GM18861 (cell line): ENCODE measurements around the gene POU2AF2.
"Not testable (repeated sequence)": the region's sequence is repeated elsewhere in the genome, so short reads cannot be mapped to it uniquely, and the experiment has no call there.

Experiments
- ATAC-seq: cut with Tn5 transposase; IDR thresholded peaks from one replicate; pipeline ENCODE4 v1.9.1; 2021; ENCODE audit not compliant: unreplicated experiment

Gene POU2AF2

GRCh38 chr11:111301842-111302118 lies 56.3 kb downstream of the POU2AF2 start:
- no peak for ATAC-seq

DNA sequence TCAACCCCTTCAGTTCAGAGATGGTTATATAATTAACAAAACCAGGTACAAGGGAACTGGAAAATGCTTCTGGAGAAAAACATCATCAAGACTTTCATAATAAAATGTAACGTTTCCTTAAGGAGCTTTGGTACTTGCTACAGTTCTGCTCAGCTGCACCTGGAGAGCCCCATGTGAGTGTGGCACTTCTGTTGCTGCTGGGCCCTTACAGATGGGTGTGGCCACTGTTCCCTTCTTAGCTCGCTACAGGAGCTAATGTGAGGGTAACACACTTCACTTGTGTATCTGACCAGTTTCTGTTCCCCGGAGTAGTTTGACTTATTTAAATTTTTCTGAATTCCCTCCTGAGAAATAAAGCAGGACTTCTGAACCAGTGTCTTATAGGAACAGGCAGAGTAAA lies 56.8 kb downstream of the POU2AF2 start:
- no peak for ATAC-seq

- ATAC-seq, result no peak
Observed at GRCh38 chr11:111303461-111303860, 57.9 kb downstream of the POU2AF2 start.

DNA sequence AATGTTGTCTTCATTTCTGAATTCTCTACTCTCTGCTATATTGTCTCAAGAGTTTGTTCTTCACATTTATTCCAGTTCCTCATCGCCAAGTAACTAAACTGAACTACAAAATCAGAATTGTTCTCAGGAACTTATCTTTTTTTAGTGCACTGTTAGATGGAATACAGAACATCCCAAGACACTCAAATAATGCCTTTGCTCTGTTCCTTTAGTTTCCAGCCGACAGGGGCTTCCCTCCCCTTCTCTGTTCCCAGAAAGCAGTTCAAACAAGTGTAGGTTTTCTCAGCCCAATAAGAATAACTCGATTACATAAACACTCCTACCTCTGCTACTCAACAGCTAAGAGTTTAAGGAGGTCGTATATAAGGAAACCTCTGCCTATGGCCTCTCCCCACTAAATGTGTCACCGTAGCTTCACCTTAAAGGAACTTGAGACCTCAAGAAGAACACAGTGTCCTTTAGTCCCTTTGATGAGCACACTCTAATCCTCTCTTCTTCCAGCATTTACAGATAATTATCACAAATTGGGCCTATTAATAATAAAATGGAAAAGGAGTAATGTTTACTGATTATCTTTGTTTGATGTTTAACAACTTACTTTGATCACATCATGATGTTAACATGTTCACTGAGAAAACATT lies 59.8 kb downstream of the POU2AF2 start:
- no peak for ATAC-seq

- ATAC-seq, result no peak
Observed at GRCh38 chr11:111305876-111306275, 60.4 kb downstream of the POU2AF2 start.

DNA sequence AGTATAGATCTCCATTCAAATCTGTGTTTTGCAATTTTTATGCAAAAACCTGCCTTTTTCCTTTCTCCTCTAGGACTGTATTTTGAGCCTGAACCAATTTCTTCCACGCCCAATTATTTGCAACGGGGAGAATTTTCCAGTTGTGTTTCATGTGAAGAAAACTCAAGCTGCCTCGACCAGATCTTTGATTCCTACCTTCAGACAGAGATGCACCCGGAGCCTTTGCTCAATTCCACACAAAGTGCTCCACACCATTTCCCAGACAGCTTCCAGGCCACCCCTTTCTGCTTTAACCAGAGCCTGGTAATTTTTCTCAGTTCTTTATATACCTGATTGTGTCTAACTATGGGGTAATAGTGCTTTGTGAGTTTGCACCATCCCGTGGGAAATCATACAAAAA lies 60.8 kb downstream of the POU2AF2 start:
- ATAC-seq, result no peak

- ATAC-seq, result no peak
Observed at GRCh38 chr11:111307472-111308108, 62.1 kb downstream of the POU2AF2 start.

DNA sequence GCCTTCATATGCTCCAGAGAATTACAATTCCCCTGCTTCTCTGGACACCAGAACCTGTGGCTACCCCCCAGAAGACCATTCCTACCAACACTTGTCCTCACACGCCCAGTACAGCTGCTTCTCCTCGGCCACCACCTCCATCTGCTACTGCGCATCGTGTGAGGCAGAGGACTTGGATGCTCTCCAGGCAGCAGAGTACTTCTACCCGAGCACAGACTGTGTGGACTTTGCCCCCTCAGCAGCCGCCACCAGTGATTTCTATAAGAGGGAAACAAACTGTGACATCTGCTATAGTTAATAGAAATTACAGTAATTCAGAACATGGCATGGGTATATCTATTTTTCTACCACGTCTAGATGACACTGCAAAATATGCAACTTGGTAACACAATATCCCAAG lies 62.6 kb downstream of the POU2AF2 start:
- ATAC-seq, result no peak

- no peak for ATAC-seq
Observed at GRCh38 chr11:111309215-111309915, 63.8 kb downstream of the POU2AF2 start.

DNA sequence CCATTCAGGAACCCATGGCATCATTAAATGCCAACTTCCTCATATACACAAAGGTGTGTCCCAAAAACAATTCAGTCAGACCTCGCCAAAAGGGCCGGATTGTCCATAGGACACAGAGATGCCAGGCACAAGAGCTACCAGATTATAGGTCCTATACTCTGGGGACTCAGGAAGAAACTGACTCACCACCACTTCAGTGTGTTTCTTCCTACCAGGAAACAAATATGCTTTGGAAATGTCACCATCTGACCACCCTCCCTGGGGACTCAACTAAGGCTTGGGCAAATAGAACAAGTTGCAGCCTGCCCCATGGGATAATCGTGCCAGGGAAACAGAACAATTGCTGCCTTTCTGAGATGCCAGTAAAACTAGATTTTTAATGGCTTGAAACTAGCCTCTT lies 64.6 kb downstream of the POU2AF2 start:
- ATAC-seq, result no peak

GRCh38 chr11:111310723-111311122 lies 65.2 kb downstream of the POU2AF2 start:
- ATAC-seq, result no peak

GRCh38 chr11:111312076-111312475 lies 66.6 kb downstream of the POU2AF2 start:
- no peak for ATAC-seq

DNA sequence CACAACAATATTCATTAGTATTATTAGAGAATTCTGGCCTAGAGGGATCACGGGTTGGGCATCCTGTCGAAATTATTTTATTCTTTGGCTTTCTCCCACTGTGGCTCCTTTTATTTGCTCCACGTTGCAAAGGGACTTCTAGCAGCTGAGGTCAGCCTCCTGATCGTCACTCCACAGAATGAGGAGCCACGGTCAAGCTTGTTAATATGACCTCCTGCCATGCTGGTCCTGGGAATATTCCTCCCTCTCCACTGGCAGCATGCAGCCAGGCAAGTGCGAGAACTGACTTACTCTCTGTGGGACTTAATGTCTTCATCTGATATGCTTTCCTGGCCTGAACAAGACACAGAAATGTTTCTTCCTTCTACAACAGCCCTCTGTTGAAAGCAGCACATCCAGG lies 73.8 kb downstream of the POU2AF2 start:
- no peak for ATAC-seq

DNA sequence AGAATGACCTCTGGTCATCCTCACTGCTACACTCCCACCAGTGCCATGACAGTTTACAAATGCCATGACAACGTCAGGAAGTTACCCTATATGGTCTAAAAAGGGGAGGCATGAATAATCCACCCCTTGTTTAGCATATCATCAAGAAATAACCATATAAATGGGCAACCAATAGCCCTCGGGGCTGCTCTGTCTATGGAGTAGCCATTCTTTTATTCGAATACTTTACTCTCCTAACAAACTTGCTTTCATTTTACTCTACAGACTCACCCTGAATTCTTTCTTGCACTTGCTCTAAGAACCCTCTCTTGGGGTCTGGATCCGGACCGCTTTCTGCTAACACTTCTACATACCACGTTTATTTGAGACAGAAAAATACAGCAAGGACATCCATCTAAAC lies 74.7 kb downstream of the POU2AF2 start:
- not testable (repeated sequence) for ATAC-seq

DNA sequence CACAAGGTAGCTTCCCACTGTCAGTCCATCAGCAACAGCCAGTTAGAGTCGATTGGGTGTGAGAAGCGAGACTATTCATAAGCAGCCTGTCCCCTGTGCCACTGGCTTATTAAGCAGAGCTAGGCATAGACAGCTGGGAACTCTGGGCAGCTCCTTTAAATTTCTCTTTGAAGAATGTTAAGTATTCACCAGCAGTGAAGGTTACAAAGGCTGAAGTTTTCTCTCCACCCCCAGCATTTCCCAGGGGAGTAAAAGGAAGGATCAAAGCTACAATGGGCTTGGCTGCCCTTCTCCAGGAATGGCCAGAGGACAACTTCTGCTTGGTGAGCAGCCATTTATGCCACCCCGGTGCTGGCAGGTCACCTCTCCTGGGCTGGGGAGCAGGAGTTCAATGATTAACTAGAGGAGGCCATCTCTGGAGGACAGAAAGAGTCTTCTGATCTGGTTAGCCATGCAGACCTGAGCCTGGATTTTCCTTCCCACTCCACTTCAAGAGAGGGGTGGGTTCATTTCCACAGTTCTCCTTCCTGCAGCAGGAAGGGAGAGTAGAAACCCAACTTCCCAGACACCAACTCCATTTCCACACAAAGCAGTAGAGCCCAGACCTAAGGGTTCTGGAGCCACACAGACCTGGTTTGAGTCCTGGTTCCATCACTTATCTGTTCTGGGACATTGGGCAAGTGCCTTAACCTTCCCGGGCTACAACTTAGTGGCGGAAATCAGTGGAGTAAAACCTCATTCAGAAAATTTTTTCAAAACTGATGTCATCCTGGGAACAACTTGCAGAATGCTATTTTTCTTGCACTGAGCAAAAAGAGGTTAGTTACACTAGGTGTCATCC lies 75.4 kb downstream of the POU2AF2 start:
- no peak for ATAC-seq

DNA sequence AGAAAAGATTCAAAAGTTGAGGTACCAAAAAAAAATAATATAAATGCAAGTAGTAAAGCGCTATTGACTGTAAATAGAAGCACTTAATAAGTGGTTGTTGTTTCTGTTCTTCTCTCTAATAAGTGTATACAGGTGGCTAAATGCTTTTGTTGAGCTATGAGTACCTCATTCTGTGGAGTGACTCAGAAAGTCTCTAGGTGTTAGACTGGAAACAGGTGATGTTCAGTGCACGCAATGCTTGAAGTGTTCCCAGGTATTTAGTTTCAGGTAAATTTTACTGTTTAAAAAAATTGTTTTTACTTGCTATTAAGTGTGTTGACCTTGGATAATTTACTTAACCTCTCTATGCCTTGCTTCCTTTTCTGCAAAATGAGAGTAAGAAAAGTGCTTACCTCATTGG lies 77.0 kb downstream of the POU2AF2 start:
- ATAC-seq, result no peak

DNA sequence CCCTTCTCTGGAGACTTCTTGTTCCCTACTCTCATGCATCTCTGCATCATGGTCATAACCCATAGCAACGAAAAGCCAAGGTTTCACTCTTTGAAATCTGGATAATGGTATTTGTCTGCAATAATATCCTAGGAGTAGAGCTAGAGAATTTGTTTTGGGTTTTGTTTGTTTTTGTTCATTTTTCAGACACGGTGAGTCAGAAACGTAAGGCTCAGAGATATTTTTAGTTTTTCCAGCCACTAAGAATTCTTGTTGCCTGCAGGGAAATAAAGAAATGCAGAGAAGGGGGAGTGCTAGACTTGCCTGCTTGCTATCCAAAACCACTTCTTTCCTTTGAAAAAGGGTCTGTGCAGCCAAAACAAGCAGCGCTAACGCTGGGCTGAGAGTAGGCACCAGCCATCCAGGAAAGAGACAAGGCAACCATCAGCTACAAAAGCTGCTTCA lies 78.8 kb downstream of the POU2AF2 start:
- no peak for ATAC-seq

DNA sequence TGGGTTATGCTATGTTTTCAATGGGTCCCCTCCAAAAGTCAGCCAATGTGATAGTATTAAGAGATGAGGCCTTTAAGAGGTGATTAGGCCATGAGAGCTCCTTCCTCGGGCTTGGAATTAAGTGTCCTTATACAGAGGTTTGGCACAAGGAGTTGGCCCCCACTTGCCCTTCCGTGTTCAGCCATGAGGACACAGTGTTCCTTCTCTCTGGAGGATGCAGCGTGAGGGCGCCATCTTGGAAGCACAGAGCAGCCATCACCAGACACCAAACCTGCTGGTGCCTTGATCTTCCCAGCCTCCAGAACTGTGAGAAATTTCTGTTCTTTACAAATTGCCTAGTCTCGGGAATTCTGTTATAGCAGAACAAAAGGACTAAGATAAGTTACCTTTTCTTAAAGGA lies 79.7 kb downstream of the POU2AF2 start:
- ATAC-seq, result no peak

DNA sequence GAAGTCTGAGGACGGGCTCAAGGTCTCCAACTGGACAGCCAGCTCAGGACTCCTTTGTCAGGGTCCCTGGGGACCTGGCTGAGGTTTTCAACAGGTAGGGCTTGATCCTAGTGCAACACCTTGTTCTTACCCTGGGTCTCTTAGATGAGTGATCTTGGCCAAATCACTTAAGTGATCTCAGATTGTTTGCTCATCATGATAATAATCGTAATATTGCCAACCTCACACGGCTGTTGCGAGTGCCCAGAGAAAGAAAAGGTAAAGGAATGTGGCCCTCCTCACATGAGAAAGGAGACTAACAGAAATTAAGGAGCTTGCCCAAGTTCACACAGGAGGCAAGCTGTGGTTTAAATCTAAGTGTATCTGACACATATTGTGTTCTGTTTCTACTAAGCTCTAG lies 81.3 kb downstream of the POU2AF2 start:
- ATAC-seq, result no peak

- ATAC-seq, result no peak
Observed at GRCh38 chr11:111327908-111328624, 82.5 kb downstream of the POU2AF2 start.
